ENCODE data around the gene LRRC72. TPM values are rescaled to one million over a fixed set of nuclear protein-coding genes. Genes with fewer than 3 reads are reported as not detected.

LRRC72 gene
- total and polyA plus RNA-seq, 4 donors: not detected

DNA sequence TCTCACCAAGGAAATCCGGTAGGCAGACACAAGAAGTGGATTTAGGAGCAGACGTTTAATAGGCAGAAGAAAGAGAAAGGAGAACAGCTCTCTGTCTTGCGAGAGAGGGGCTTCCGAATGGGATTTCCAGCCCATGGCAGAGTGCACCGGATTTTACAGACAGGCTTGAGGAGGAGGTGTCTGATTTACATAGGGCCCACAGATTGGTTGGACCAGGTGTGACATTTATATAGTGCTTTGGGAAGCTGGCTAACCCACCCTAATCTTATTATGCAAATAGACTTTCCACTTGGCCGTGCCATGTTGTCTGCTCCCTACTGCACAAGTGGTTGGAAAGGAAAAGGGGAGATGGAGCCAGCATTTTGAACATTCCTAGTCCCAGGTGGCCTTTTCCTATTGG, 61.2 kb downstream of the LRRC72 start:
- no peak overlapping the region for H3K27ac ChIP-seq (ENCODE audit: low read depth in 1 of 2, low read length in 1 of 2)
- no peak overlapping the region for H3K9ac ChIP-seq (ENCODE audit: insufficient read depth in 1 of 2, low read length in 2 of 2)
- no peak overlapping the region for H3K4me3 ChIP-seq
- TF ChIP-seq, protein P1, sequence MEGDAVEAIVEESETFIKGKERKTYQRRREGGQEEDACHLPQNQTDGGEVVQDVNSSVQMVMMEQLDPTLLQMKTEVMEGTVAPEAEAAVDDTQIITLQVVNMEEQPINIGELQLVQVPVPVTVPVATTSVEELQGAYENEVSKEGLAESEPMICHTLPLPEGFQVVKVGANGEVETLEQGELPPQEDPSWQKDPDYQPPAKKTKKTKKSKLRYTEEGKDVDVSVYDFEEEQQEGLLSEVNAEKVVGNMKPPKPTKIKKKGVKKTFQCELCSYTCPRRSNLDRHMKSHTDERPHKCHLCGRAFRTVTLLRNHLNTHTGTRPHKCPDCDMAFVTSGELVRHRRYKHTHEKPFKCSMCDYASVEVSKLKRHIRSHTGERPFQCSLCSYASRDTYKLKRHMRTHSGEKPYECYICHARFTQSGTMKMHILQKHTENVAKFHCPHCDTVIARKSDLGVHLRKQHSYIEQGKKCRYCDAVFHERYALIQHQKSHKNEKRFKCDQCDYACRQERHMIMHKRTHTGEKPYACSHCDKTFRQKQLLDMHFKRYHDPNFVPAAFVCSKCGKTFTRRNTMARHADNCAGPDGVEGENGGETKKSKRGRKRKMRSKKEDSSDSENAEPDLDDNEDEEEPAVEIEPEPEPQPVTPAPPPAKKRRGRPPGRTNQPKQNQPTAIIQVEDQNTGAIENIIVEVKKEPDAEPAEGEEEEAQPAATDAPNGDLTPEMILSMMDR (IDR thresholded peaks at IDR 0.05; ENCODE audit: control extremely low read depth, extremely low read depth): no peak
- no peaks in the 10 kb centered on the region for H3K36me3 ChIP-seq (ENCODE audit: control insufficient read depth in 4 of 4, insufficient read depth in 4 of 4, low read length in 4 of 4)
- WGBS, 2 donors: 71 to 82% methylated on average over 6 of the region's 6 CpGs
- no peaks in the 10 kb centered on the region for H3K4me1 ChIP-seq (ENCODE audit: control insufficient read depth in 5 of 5, insufficient read depth in 5 of 5, low read length in 5 of 5)
- H3K9me3 ChIP-seq (ENCODE audit: control insufficient read depth in 4 of 4, insufficient read depth in 3 of 4, low read length in 3 of 4): peaks cover 0 to 6% (median 1%) of the 10 kb centered on the region in 4 donors
- DNase-seq (peak; percentile 23 to 57 (median 30)), ATAC-seq (ENCODE audit: insufficient read depth, low FRiP score) (peak; percentile 36)
- no peaks in the 10 kb centered on the region for H3K27me3 ChIP-seq (ENCODE audit: control insufficient read depth in 3 of 3, insufficient read depth in 3 of 3, low read length in 2 of 3)

DNA sequence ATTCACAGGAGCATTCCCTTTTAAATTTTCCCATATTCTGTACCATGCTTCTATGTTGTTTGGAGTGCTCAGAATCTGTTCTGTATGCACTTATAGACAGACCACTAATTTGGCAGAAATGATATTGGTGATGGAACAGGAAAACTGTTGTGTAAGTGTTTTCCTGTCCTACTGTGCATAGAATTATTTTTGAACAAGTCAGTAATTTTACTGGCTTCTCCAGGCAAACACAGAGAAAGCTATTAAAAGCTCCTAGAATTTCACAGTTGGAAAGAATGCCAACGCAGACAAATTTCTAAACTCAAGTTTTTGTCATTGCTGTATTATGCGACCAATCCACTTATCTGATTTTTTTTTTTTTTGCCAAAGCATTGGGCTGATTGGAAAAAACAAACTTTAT, 63.3 kb downstream of the LRRC72 start:
- H3K27ac ChIP-seq (ENCODE audit: low read depth in 1 of 2, low read length in 1 of 2): no peak overlapping the region
- H3K4me3 ChIP-seq: no peak overlapping the region
- H3K27me3 ChIP-seq (ENCODE audit: control insufficient read depth in 3 of 3, insufficient read depth in 3 of 3, low read length in 2 of 3): no peaks in the 10 kb centered on the region
- DNase-seq (no peak), ATAC-seq (ENCODE audit: insufficient read depth, low FRiP score) (no peak)
- H3K4me1 ChIP-seq (ENCODE audit: control insufficient read depth in 5 of 5, insufficient read depth in 5 of 5, low read length in 5 of 5): no peaks in the 10 kb centered on the region
- 81 to 85% methylated on average over 2 of the region's 2 CpGs for WGBS, 2 donors
- H3K9me3 ChIP-seq (ENCODE audit: control insufficient read depth in 4 of 4, insufficient read depth in 3 of 4, low read length in 3 of 4): peaks cover 0 to 6% (median 1%) of the 10 kb centered on the region in 4 donors
- H3K36me3 ChIP-seq (ENCODE audit: control insufficient read depth in 4 of 4, insufficient read depth in 4 of 4, low read length in 4 of 4): no peaks in the 10 kb centered on the region
- TF ChIP-seq, protein P1 (IDR thresholded peaks at IDR 0.05; ENCODE audit: control extremely low read depth, extremely low read depth): no peak
- no peak overlapping the region for H3K9ac ChIP-seq (ENCODE audit: insufficient read depth in 1 of 2, low read length in 2 of 2)

DNA sequence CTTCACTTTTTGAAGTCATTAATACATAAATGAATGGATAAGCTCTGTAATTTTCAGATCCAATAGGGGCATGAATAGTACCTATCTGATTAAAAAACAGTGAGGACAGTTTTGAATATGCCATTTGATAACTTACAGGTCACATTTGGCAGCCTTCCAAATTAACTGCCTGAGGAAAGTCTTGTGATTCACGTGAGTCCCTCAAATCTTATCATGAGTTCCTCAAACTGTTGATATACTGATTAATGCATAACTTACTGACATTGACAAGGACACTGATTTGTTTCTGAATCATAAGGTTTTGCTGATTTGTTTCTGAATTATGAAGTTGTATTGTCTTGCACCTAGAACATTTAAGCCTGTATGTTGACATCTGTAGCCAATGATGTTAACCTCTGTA, 63.8 kb downstream of the LRRC72 start:
- DNase-seq (no peak), ATAC-seq (ENCODE audit: insufficient read depth, low FRiP score) (no peak)
- Histone ChIP-seq H3K27me3 (ENCODE audit: control insufficient read depth in 3 of 3, insufficient read depth in 3 of 3, low read length in 2 of 3) (no peaks in the 10 kb centered on the region), H3K36me3 (ENCODE audit: control insufficient read depth in 4 of 4, insufficient read depth in 4 of 4, low read length in 4 of 4) (no peaks in the 10 kb centered on the region), H3K27ac (ENCODE audit: low read depth in 1 of 2, low read length in 1 of 2) (no peak overlapping the region), H3K4me3 (no peak overlapping the region), H3K9ac (ENCODE audit: insufficient read depth in 1 of 2, low read length in 2 of 2) (no peak overlapping the region), H3K9me3 (ENCODE audit: control insufficient read depth in 4 of 4, insufficient read depth in 3 of 4, low read length in 3 of 4) (peaks cover 0 to 6% (median 0%) of the 10 kb centered on the region in 4 donors), H3K4me1 (ENCODE audit: control insufficient read depth in 5 of 5, insufficient read depth in 5 of 5, low read length in 5 of 5) (no peaks in the 10 kb centered on the region)
- WGBS, 2 donors: 12 to 25% methylated on average over 1 of the region's 1 CpG
- TF ChIP-seq, protein P1 (IDR thresholded peaks at IDR 0.05; ENCODE audit: control extremely low read depth, extremely low read depth): no peak

DNA sequence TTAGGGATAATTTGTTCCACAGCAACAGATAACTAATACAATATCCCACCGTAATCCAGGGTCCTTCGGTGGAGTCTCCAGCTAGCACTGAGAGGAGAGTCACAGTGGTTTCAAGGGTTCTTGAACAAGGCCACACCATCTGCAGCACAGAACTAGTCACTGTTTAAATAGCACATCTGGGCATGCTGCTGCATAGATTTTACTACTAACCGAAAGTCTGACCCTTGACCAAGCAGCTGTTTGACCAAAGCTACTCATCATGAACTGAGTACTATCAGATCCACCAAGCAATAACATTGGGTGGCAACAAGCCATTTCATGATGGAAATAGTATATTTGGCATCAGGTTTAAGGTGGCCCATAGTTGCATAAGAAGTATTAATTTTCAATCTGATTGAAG, 65.8 kb downstream of the LRRC72 start:
- Histone ChIP-seq H3K9ac (ENCODE audit: insufficient read depth in 1 of 2, low read length in 2 of 2) (no peak overlapping the region), H3K27ac (ENCODE audit: low read depth in 1 of 2, low read length in 1 of 2) (no peak overlapping the region), H3K36me3 (ENCODE audit: control insufficient read depth in 4 of 4, insufficient read depth in 4 of 4, low read length in 4 of 4) (no peaks in the 10 kb centered on the region), H3K9me3 (ENCODE audit: control insufficient read depth in 4 of 4, insufficient read depth in 3 of 4, low read length in 3 of 4) (no peaks in the 10 kb centered on the region), H3K4me3 (no peak overlapping the region), H3K4me1 (ENCODE audit: control insufficient read depth in 5 of 5, insufficient read depth in 5 of 5, low read length in 5 of 5) (no peaks in the 10 kb centered on the region), H3K27me3 (ENCODE audit: control insufficient read depth in 3 of 3, insufficient read depth in 3 of 3, low read length in 2 of 3) (no peaks in the 10 kb centered on the region)
- 79 to 93% methylated on average over 3 of the region's 3 CpGs for WGBS, 2 donors
- TF ChIP-seq, protein P1 (IDR thresholded peaks at IDR 0.05; ENCODE audit: control extremely low read depth, extremely low read depth): no peak
- ATAC-seq (ENCODE audit: insufficient read depth, low FRiP score) (no peak), DNase-seq (no peak)

Measured in lung (tissue), 12 donors.